A549 (cell line): ENCODE results near the gene TVP23C.
"Not testable (repeated sequence)": the region's sequence is repeated elsewhere in the genome, so short reads cannot be mapped to it uniquely, and the experiment has no call there.

Source experiments
- CHD2 ChIP-seq: fragments of 150-350 bp; IDR thresholded peaks from 2 replicates; pipeline ENCODE4 v1.6.1; 2014; ENCODE audit warnings: low read length; ENCODE audit not compliant: partially characterized antibody
- EP300 ChIP-seq, 2 experiments: fragments of >200 bp; sonication (Bioruptor Twin); formaldehyde crosslinking; IDR thresholded peaks; 2 replicates in 1 of 2; 3 replicates in 1 of 2; pipeline ENCODE4 v1.6.1; 2016 to 2017
- KDM5A ChIP-seq: fragments of 200-600 bp; sonication (generic); IDR thresholded peaks from 2 replicates; pipeline ENCODE4 v1.6.1; 2016; ENCODE audit warnings: antibody characterized with exemption, mild to moderate bottlenecking
- PHF8 ChIP-seq: fragments of 200-600 bp; sonication (generic); IDR thresholded peaks from 2 replicates; pipeline ENCODE4 v1.6.1; 2016; ENCODE audit warnings: low read depth, mild to moderate bottlenecking, antibody characterized with exemption, moderate library complexity, borderline replicate concordance
- POLR2A ChIP-seq: IDR thresholded peaks from 2 replicates; pipeline ENCODE4 v1.6.1; 2012; ENCODE audit warnings: mild to moderate bottlenecking, low read length
- SMC3 ChIP-seq: fragments of >200 bp; sonication (Bioruptor Twin); formaldehyde crosslinking; IDR thresholded peaks from 3 replicates; pipeline ENCODE4 v1.6.1; 2018; ENCODE audit warnings: inconsistent platforms
- TF ChIP-seq, protein P1 (sequence below): fragments of >200 bp; sonication (Bioruptor Twin); formaldehyde crosslinking; IDR thresholded peaks from 3 replicates; pipeline ENCODE4 v1.5.1; 2016
- TF ChIP-seq, protein P2 (sequence below): fragments of 200-600 bp; sonication (generic); IDR thresholded peaks from 2 replicates; pipeline ENCODE4 v1.6.1; 2016; ENCODE audit warnings: antibody characterized with exemption, mild to moderate bottlenecking, moderate library complexity
- TF ChIP-seq, protein P3 (sequence below): fragments of 250-450 bp; sonication (Bioruptor Pico); IDR thresholded peaks from 2 replicates; pipeline ENCODE4 v1.5.0; 2021; ENCODE audit warnings: mild to moderate bottlenecking, moderate library complexity, borderline replicate concordance

DNA sequence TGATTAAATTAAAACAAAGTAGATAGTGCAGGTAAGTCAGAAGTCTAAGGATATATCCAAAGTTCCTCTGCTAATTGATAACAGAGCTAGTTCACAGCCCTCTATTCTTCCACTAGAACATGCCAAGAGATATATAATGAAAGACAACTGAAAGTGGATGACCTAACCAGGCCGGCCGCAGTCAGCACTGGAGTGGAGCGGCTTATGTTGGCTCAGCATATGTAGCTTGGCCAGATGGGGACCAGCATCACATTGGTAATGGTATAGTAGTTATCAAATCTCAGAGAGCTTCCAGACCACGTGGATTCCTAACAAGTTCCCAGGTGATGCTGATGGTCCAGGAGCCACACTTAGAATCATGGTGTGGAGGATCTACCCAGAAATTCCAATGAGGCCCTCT, 18.2 kb upstream of the TVP23C start:
- TF ChIP-seq, protein P1, sequence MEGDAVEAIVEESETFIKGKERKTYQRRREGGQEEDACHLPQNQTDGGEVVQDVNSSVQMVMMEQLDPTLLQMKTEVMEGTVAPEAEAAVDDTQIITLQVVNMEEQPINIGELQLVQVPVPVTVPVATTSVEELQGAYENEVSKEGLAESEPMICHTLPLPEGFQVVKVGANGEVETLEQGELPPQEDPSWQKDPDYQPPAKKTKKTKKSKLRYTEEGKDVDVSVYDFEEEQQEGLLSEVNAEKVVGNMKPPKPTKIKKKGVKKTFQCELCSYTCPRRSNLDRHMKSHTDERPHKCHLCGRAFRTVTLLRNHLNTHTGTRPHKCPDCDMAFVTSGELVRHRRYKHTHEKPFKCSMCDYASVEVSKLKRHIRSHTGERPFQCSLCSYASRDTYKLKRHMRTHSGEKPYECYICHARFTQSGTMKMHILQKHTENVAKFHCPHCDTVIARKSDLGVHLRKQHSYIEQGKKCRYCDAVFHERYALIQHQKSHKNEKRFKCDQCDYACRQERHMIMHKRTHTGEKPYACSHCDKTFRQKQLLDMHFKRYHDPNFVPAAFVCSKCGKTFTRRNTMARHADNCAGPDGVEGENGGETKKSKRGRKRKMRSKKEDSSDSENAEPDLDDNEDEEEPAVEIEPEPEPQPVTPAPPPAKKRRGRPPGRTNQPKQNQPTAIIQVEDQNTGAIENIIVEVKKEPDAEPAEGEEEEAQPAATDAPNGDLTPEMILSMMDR, result not testable (repeated sequence)
- TF ChIP-seq CHD2; PHF8; EP300 (IDR thresholded peaks at IDR 0.05); SMC3; POLR2A; KDM5A: not testable (repeated sequence)
- TF ChIP-seq, protein P2, sequence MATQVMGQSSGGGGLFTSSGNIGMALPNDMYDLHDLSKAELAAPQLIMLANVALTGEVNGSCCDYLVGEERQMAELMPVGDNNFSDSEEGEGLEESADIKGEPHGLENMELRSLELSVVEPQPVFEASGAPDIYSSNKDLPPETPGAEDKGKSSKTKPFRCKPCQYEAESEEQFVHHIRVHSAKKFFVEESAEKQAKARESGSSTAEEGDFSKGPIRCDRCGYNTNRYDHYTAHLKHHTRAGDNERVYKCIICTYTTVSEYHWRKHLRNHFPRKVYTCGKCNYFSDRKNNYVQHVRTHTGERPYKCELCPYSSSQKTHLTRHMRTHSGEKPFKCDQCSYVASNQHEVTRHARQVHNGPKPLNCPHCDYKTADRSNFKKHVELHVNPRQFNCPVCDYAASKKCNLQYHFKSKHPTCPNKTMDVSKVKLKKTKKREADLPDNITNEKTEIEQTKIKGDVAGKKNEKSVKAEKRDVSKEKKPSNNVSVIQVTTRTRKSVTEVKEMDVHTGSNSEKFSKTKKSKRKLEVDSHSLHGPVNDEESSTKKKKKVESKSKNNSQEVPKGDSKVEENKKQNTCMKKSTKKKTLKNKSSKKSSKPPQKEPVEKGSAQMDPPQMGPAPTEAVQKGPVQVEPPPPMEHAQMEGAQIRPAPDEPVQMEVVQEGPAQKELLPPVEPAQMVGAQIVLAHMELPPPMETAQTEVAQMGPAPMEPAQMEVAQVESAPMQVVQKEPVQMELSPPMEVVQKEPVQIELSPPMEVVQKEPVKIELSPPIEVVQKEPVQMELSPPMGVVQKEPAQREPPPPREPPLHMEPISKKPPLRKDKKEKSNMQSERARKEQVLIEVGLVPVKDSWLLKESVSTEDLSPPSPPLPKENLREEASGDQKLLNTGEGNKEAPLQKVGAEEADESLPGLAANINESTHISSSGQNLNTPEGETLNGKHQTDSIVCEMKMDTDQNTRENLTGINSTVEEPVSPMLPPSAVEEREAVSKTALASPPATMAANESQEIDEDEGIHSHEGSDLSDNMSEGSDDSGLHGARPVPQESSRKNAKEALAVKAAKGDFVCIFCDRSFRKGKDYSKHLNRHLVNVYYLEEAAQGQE, result not testable (repeated sequence)
- TF ChIP-seq, protein P3, sequence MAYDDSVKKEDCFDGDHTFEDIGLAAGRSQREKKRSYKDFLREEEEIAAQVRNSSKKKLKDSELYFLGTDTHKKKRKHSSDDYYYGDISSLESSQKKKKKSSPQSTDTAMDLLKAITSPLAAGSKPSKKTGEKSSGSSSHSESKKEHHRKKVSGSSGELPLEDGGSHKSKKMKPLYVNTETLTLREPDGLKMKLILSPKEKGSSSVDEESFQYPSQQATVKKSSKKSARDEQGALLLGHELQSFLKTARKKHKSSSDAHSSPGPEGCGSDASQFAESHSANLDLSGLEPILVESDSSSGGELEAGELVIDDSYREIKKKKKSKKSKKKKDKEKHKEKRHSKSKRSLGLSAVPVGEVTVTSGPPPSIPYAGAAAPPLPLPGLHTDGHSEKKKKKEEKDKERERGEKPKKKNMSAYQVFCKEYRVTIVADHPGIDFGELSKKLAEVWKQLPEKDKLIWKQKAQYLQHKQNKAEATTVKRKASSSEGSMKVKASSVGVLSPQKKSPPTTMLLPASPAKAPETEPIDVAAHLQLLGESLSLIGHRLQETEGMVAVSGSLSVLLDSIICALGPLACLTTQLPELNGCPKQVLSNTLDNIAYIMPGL (CRISPR knock-in tag), result not testable (repeated sequence)
